HepG2 (cell line): ENCODE results near the gene C2CD2.

Experiments
- CERS6 ChIP-seq: sonication (generic); formaldehyde crosslinking; IDR thresholded peaks from 2 replicates; pipeline ENCODE4 v1.5.0; 2020; ENCODE audit warnings: missing genetic modification reagents
- HDAC1 ChIP-seq: sonication (generic); formaldehyde crosslinking; IDR thresholded peaks from 2 replicates; pipeline ENCODE4 v1.5.1; 2020; ENCODE audit warnings: mild to moderate bottlenecking, missing genetic modification reagents
- JUN ChIP-seq: sonication (generic); formaldehyde crosslinking; IDR thresholded peaks from 2 replicates; pipeline ENCODE4 v1.4.0; 2020; ENCODE audit warnings: mild to moderate bottlenecking, missing genetic modification reagents
- POLR2A ChIP-seq, 2 experiments: IDR thresholded peaks; 2 replicates each; pipeline ENCODE4 v1.6.1; 2011; ENCODE audit warnings: low read depth in 2 of 2, low read length in 2 of 2, mild to moderate bottlenecking in 1 of 2, moderate library complexity in 1 of 2; ENCODE audit not compliant: insufficient read depth in 1 of 2

- no peak for TF ChIP-seq CERS6 (CRISPR knock-in tag)
- no peak for TF ChIP-seq HDAC1
- no peak for TF ChIP-seq JUN (CRISPR knock-in tag)
- TF ChIP-seq POLR2A (IDR thresholded peaks at IDR 0.05; ENCODE audit: insufficient read depth in 1 of 2, low read depth in 2 of 2, low read length in 2 of 2), result no peak
These were observed 18.8 kb upstream of the C2CD2 start for GRCh38 chr21:41972511-41973205.
